HEK293 (cell line): Measurements from ENCODE around the gene HS1BP3.

Experiments used
- CTCF ChIA-PET: fragments of 350-600 bp; formaldehyde crosslinking; extraction: SDS; loops from one replicate; lab custom pipeline; 2021; ENCODE audit warnings: antibody characterized with exemption; lab: Yijun Ruan, JAX
- POLR2A ChIA-PET: fragments of 300-600 bp; formaldehyde crosslinking; extraction: SDS; loops from one replicate; lab custom pipeline; 2020; ENCODE audit warnings: antibody characterized with exemption, inconsistent platforms; lab: Yijun Ruan, JAX
- H3K27ac ChIP-seq: fragments of 200-500 bp; sonication (Bioruptor generic); 2 replicates; pipeline ENCODE4 v1.5.1; 2014; ENCODE audit warnings: low read depth, low read length, control low read depth, inconsistent platforms; ENCODE audit errors: extremely low read depth
- H3K36me3 ChIP-seq, 2 experiments: fragments of 200-500 bp in 1 of 2; sonication (Bioruptor generic) in 1 of 2; 1 replicate in 1 of 2; 2 replicates in 1 of 2; pipeline ENCODE4 v1.5.1; 2014 to 2017; ENCODE audit warnings: inconsistent platforms in 2 of 2, low read length in 2 of 2; ENCODE audit not compliant: control insufficient read depth in 2 of 2, insufficient read depth in 1 of 2
- H3K4me1 ChIP-seq: fragments of 200-500 bp; sonication (Bioruptor generic); 2 replicates; pipeline ENCODE4 v1.5.1; 2014; ENCODE audit warnings: mild to moderate bottlenecking, low read length, inconsistent platforms; ENCODE audit not compliant: control insufficient read depth, insufficient read depth
- H3K4me3 ChIP-seq: 2 replicates; pipeline ENCODE4 v1.5.1; 2011; ENCODE audit warnings: low read depth, mild to moderate bottlenecking, control low read depth, low read length, moderate library complexity
- H3K9me3 ChIP-seq: fragments of 200-500 bp; sonication (Bioruptor generic); 2 replicates; pipeline ENCODE4 v1.5.1; 2014; ENCODE audit warnings: low read depth, low read length, inconsistent platforms; ENCODE audit not compliant: control insufficient read depth, insufficient read depth
- BCL11A ChIP-seq: fragments of 450-650 bp; formaldehyde crosslinking; IDR thresholded peaks from 2 replicates; pipeline ENCODE4 v1.5.1; 2016; ENCODE audit warnings: low read depth, missing biosample characterization, missing genetic modification characterization
- KLF10 ChIP-seq: fragments of 450-650 bp; IDR thresholded peaks from 2 replicates; pipeline ENCODE4 v1.5.1; 2018; ENCODE audit warnings: missing biosample characterization, mild to moderate bottlenecking, missing genetic modification characterization
- KLF7 ChIP-seq: fragments of 450-650 bp; formaldehyde crosslinking; IDR thresholded peaks from 2 replicates; pipeline ENCODE4 v1.5.1; 2016; ENCODE audit warnings: missing biosample characterization, missing genetic modification characterization, borderline replicate concordance
- OSR2 ChIP-seq: fragments of 450-650 bp; formaldehyde crosslinking; IDR thresholded peaks from 2 replicates; pipeline ENCODE4 v1.5.1; 2016; ENCODE audit warnings: missing biosample characterization, missing genetic modification characterization
- RBAK ChIP-seq: fragments of 450-650 bp; formaldehyde crosslinking; IDR thresholded peaks from 2 replicates; pipeline ENCODE4 v1.5.1; 2016; ENCODE audit warnings: missing biosample characterization, missing genetic modification characterization
- TRIM28 ChIP-seq: IDR thresholded peaks from 2 replicates; pipeline ENCODE4 v1.6.1; 2011; ENCODE audit warnings: low read length, control low read depth, borderline replicate concordance
- ZBTB17 ChIP-seq: fragments of 450-650 bp; formaldehyde crosslinking; IDR thresholded peaks from 2 replicates; pipeline ENCODE4 v1.5.1; 2016; ENCODE audit warnings: missing biosample characterization, missing genetic modification characterization
- ZBTB44 ChIP-seq: fragments of 450-650 bp; IDR thresholded peaks from 2 replicates; pipeline ENCODE4 v1.5.1; 2018; ENCODE audit warnings: missing biosample characterization, mild to moderate bottlenecking, missing genetic modification characterization
- ZBTB48 ChIP-seq: fragments of 450-650 bp; formaldehyde crosslinking; IDR thresholded peaks from 2 replicates; pipeline ENCODE4 v1.5.1; 2016; ENCODE audit warnings: missing biosample characterization, missing genetic modification characterization
- ZBTB8A ChIP-seq: fragments of 450-650 bp; formaldehyde crosslinking; IDR thresholded peaks from 2 replicates; pipeline ENCODE4 v1.5.1; 2016; ENCODE audit warnings: missing biosample characterization, missing genetic modification characterization
- ZNF140 ChIP-seq: fragments of 450-650 bp; formaldehyde crosslinking; IDR thresholded peaks from 2 replicates; pipeline ENCODE4 v1.5.1; 2016; ENCODE audit warnings: missing biosample characterization, missing genetic modification characterization
- ZNF223 ChIP-seq: fragments of 450-650 bp; formaldehyde crosslinking; IDR thresholded peaks from 2 replicates; pipeline ENCODE4 v1.5.1; 2016; ENCODE audit warnings: missing biosample characterization, missing genetic modification characterization
- ZNF350 ChIP-seq: fragments of 450-650 bp; formaldehyde crosslinking; IDR thresholded peaks from 2 replicates; pipeline ENCODE4 v1.5.0; 2017; ENCODE audit warnings: missing biosample characterization, mild to moderate bottlenecking, missing genetic modification characterization
- ZNF423 ChIP-seq: fragments of 450-650 bp; formaldehyde crosslinking; IDR thresholded peaks from 2 replicates; pipeline ENCODE4 v1.5.1; 2016; ENCODE audit warnings: missing biosample characterization, missing genetic modification characterization
- ZNF610 ChIP-seq: fragments of 450-650 bp; formaldehyde crosslinking; IDR thresholded peaks from 2 replicates; pipeline ENCODE4 v1.5.1; 2016; ENCODE audit warnings: missing biosample characterization, missing genetic modification characterization, borderline replicate concordance
- ZNF629 ChIP-seq: fragments of 450-650 bp; formaldehyde crosslinking; IDR thresholded peaks from 2 replicates; pipeline ENCODE4 v1.5.1; 2017; ENCODE audit warnings: missing biosample characterization, missing genetic modification characterization
- ZNF658 ChIP-seq: fragments of 450-650 bp; formaldehyde crosslinking; IDR thresholded peaks from 2 replicates; pipeline ENCODE4; 2016; ENCODE audit warnings: missing biosample characterization, missing genetic modification characterization
- ZNF792 ChIP-seq: fragments of 450-650 bp; formaldehyde crosslinking; IDR thresholded peaks from 2 replicates; pipeline ENCODE4 v1.5.1; 2016; ENCODE audit warnings: missing biosample characterization, missing genetic modification characterization
- ZNF843 ChIP-seq: fragments of 450-650 bp; formaldehyde crosslinking; IDR thresholded peaks from 2 replicates; pipeline ENCODE4 v1.5.1; 2016; ENCODE audit warnings: missing biosample characterization, missing genetic modification characterization
- TF ChIP-seq, protein P1 (sequence below): fragments of 450-650 bp; formaldehyde crosslinking; IDR thresholded peaks from 2 replicates; pipeline ENCODE4 v1.5.1; 2016; ENCODE audit warnings: missing biosample characterization, missing genetic modification characterization
- TF ChIP-seq, protein P2 (sequence below): fragments of 450-650 bp; formaldehyde crosslinking; IDR thresholded peaks from 2 replicates; pipeline ENCODE4 v1.5.1; 2016; ENCODE audit warnings: missing biosample characterization, missing genetic modification characterization

Gene HS1BP3

DNA sequence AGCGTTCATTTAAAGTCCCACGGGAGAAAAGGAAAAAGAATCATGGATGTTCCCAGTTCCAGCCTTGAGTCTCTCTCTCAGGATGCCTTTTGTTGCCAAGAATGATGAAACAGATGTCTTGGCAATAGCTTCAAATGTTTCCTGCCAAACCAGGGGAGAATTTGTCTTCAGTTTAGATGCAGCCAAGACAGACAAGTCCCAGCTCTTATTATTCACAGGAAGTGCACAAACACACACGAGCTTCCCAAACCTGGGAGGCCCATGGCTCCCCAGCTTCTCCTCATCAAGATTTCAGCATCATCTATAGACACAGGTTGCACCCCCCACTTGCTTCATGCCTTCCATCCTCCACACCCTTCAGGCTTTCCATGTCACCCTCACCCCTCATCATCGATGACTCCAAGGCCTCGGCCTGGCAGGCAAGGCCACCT lies 45.9 kb downstream of the HS1BP3 start (continued):
- TF ChIP-seq ZNF629 (tag by site-specific recombination) (no peak), ZNF350 (tag by site-specific recombination) (no peak), KLF10 (tag by site-specific recombination) (no peak), ZNF610 (tag by site-specific recombination) (no peak), RBAK (tag by site-specific recombination) (no peak)

GRCh38 chr2:20604401-20604911 lies 46.4 kb downstream of the HS1BP3 start:
- no peak for TF ChIP-seq ZNF792 (tag by site-specific recombination)
- TF ChIP-seq OSR2: no peak
- TF ChIP-seq TRIM28: no peak
- TF ChIP-seq KLF7 (tag by site-specific recombination): no peak
- no peak for TF ChIP-seq ZNF843 (tag by site-specific recombination)
- no peak for TF ChIP-seq ZBTB8A (tag by site-specific recombination)
- TF ChIP-seq ZNF140 (tag by site-specific recombination): no peak
- no peak for TF ChIP-seq ZBTB17 (tag by site-specific recombination)
- no peak for TF ChIP-seq ZNF658 (tag by site-specific recombination)
- no peak for TF ChIP-seq ZBTB44 (tag by site-specific recombination)
- no peak for TF ChIP-seq BCL11A (tag by site-specific recombination)
- TF ChIP-seq ZNF223 (tag by site-specific recombination): no peak
- ChIA-PET POLR2A (interaction anchor here (1.3 kb wide), 1 partner anchor 158 kb away, joined by 3 read pairs; the partner anchor contains the start of gene RHOB), CTCF (interaction anchor here (0.6 to 2.3 kb wide), 5 partner anchors 9 to 57 kb away, joined by 3 to 9 read pairs (median 3); no protein-coding TSS in a partner anchor)
- H3K4me1 ChIP-seq: no peaks in the 10 kb centered on the region
- no peak overlapping the region for H3K27ac ChIP-seq
- H3K36me3 ChIP-seq: no peaks in the 10 kb centered on the region
- no peaks in the 10 kb centered on the region for H3K9me3 ChIP-seq
- no peak overlapping the region for H3K4me3 ChIP-seq

DNA sequence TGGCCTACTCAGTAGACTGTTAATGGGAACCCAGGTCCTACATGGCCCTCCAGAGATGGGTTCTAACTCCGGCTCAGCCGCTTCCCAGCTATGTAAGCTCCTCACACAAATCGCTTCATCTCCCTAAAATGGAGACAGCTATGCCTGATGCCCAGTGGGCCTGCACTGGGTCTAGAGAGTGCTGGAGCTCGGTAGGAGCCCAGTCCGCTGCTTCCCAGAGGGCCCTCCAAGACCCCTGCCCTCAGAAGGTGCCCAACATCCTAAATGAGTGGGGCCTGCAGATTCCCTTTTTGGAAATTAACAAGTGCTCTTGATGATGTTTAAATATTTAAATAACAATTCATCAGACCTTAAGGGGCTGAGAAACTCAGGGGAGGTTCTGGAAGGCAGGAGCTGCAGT lies 47.1 kb downstream of the HS1BP3 start:
- ChIA-PET CTCF (interaction anchor here (0.9 to 2.3 kb wide), 4 partner anchors 9 to 58 kb away, joined by 3 to 9 read pairs (median 3); no protein-coding TSS in a partner anchor), POLR2A (interaction anchor here (1.2 to 1.3 kb wide), 2 partner anchors 155 to 157 kb away, joined by 3 to 4 read pairs; partner anchors contain the start of gene RHOB)
- no peaks in the 10 kb centered on the region for H3K9me3 ChIP-seq
- no peak for TF ChIP-seq ZBTB48 (tag by site-specific recombination)
- TF ChIP-seq, protein P1, sequence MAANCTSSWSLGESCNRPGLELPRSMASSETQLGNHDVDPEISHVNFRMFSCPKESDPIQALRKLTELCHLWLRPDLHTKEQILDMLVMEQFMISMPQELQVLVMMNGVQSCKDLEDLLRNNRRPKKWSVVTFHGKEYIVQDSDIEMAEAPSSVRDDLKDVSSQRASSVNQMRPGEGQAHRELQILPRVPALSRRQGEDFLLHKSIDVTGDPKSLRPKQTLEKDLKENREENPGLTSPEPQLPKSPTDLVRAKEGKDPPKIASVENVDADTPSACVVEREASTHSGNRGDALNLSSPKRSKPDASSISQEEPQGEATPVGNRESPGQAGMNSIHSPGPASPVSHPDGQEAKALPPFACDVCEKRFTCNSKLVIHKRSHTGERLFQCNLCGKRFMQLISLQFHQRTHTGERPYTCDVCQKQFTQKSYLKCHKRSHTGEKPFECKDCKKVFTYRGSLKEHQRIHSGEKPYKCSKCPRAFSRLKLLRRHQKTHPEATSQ (tag by site-specific recombination): no peak
- TF ChIP-seq ZNF423: no peak
- TF ChIP-seq, protein P2, sequence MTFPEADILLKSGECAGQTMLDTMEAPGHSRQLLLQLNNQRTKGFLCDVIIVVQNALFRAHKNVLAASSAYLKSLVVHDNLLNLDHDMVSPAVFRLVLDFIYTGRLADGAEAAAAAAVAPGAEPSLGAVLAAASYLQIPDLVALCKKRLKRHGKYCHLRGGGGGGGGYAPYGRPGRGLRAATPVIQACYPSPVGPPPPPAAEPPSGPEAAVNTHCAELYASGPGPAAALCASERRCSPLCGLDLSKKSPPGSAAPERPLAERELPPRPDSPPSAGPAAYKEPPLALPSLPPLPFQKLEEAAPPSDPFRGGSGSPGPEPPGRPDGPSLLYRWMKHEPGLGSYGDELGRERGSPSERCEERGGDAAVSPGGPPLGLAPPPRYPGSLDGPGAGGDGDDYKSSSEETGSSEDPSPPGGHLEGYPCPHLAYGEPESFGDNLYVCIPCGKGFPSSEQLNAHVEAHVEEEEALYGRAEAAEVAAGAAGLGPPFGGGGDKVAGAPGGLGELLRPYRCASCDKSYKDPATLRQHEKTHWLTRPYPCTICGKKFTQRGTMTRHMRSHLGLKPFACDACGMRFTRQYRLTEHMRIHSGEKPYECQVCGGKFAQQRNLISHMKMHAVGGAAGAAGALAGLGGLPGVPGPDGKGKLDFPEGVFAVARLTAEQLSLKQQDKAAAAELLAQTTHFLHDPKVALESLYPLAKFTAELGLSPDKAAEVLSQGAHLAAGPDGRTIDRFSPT (tag by site-specific recombination): no peak
- H3K36me3 ChIP-seq: no peaks in the 10 kb centered on the region
- no peaks in the 10 kb centered on the region for H3K4me1 ChIP-seq
- H3K27ac ChIP-seq: no peak overlapping the region
- H3K4me3 ChIP-seq: no peak overlapping the region
